SJCRH30 (cell line): ENCODE data around the gene CYP2J2. TPM values are rescaled to one million over a fixed set of nuclear protein-coding genes. Genes with fewer than 3 reads are reported as not detected.
"Not testable (repeated sequence)": the region's sequence is repeated elsewhere in the genome, so short reads cannot be mapped to it uniquely, and the experiment has no call there.

Experiments
- DNase-seq, 2 experiments: peaks; one replicate each; pipeline ENCODE4 v3.0.0-alpha.2; 2015 to 2020
- H3K27ac ChIP-seq: fragments of 250-450 bp; sonication (Bioruptor Pico); 2 replicates; pipeline ENCODE4 v1.5.1; 2020; ENCODE audit warnings: mild to moderate bottlenecking, moderate library complexity
- H3K27me3 ChIP-seq: fragments of 250-450 bp; sonication (Bioruptor Pico); 2 replicates; pipeline ENCODE4 v1.5.1; 2020; ENCODE audit warnings: mild to moderate bottlenecking, moderate library complexity
- H3K36me3 ChIP-seq: fragments of 250-450 bp; sonication (Bioruptor Pico); 2 replicates; pipeline ENCODE4 v1.5.1; 2020; ENCODE audit warnings: mild to moderate bottlenecking, moderate library complexity
- H3K4me1 ChIP-seq: fragments of 250-450 bp; sonication (Bioruptor Pico); 2 replicates; pipeline ENCODE4 v1.5.1; 2020; ENCODE audit warnings: mild to moderate bottlenecking, moderate library complexity
- H3K4me3 ChIP-seq: fragments of 250-450 bp; sonication (Bioruptor Pico); 2 replicates; pipeline ENCODE4 v1.5.1; 2020; ENCODE audit warnings: mild to moderate bottlenecking, moderate library complexity
- H3K9me3 ChIP-seq: fragments of 250-450 bp; sonication (Bioruptor Pico); replicated peaks from 2 replicates; pipeline ENCODE4 v1.5.1; 2020; ENCODE audit warnings: mild to moderate bottlenecking, moderate library complexity
- total RNA-seq: library from RNA; depleted of rRNA; stranded (reverse); fragments of >200 nt; shearing (Covaris generic); gene quantifications from 2 replicates; pipeline ENCODE4 v1.2.3, GENCODE V29; 2014; rRNA removed

CYP2J2 gene
- total RNA-seq, 1 experiment from 2014 or later, result 2.6 TPM

GRCh38 chr1:59857679-59858354 lies 68.8 kb downstream of the CYP2J2 start:
- DNase-seq, result no peak
- no peak overlapping the region for H3K4me3 ChIP-seq
- peaks cover 15% of the 10 kb centered on the region for H3K9me3 ChIP-seq
- no peak overlapping the region for H3K27ac ChIP-seq
- no peaks in the 10 kb centered on the region for H3K36me3 ChIP-seq
- H3K4me1 ChIP-seq, result no peaks in the 10 kb centered on the region
- H3K27me3 ChIP-seq, result no peaks in the 10 kb centered on the region

GRCh38 chr1:59856725-59857338 lies 69.7 kb downstream of the CYP2J2 start:
- H3K4me3 ChIP-seq, result no peak overlapping the region
- no peaks in the 10 kb centered on the region for H3K27me3 ChIP-seq
- H3K4me1 ChIP-seq, result no peaks in the 10 kb centered on the region
- H3K27ac ChIP-seq, result no peak overlapping the region
- H3K9me3 ChIP-seq, result peaks cover 17% of the 10 kb centered on the region
- peak in 1 of 2 experiments; percentile 5 for DNase-seq
- no peaks in the 10 kb centered on the region for H3K36me3 ChIP-seq

GRCh38 chr1:59855297-59855696 lies 71.3 kb downstream of the CYP2J2 start:
- not testable (repeated sequence) for H3K4me3 ChIP-seq, H3K4me1 ChIP-seq, H3K27me3 ChIP-seq, H3K27ac ChIP-seq, DNase-seq, H3K36me3 ChIP-seq
- peaks cover 17% of the 10 kb centered on the region for H3K9me3 ChIP-seq

- H3K4me3 ChIP-seq, result no peak overlapping the region
- H3K27me3 ChIP-seq, result no peaks in the 10 kb centered on the region
- DNase-seq, result no peak
- H3K27ac ChIP-seq, result no peak overlapping the region
- H3K9me3 ChIP-seq, result peaks cover 13% of the 10 kb centered on the region
- H3K4me1 ChIP-seq, result no peaks in the 10 kb centered on the region
- H3K36me3 ChIP-seq, result no peaks in the 10 kb centered on the region
Measured at GRCh38 chr1:59852117-59852516, 74.5 kb downstream of the CYP2J2 start.

- Histone ChIP-seq H3K4me1 (peaks cover 11% of the 10 kb centered on the region), H3K27me3 (no peaks in the 10 kb centered on the region), H3K4me3 (no peak overlapping the region), H3K36me3 (no peaks in the 10 kb centered on the region), H3K9me3 (no peaks in the 10 kb centered on the region), H3K27ac (no peak overlapping the region)
- no peak for DNase-seq
Measured at GRCh38 chr1:59846895-59847282, 79.7 kb downstream of the CYP2J2 start.

GRCh38 chr1:59846209-59846894 lies 80.2 kb downstream of the CYP2J2 start:
- Histone ChIP-seq H3K27ac (no peak overlapping the region), H3K4me3 (no peak overlapping the region), H3K4me1 (peaks cover 11% of the 10 kb centered on the region), H3K9me3 (no peaks in the 10 kb centered on the region), H3K36me3 (no peaks in the 10 kb centered on the region), H3K27me3 (no peaks in the 10 kb centered on the region)
- DNase-seq, result no peak

GRCh38 chr1:59845091-59845490 lies 81.5 kb downstream of the CYP2J2 start:
- Histone ChIP-seq H3K9me3 (no peaks in the 10 kb centered on the region), H3K36me3 (no peaks in the 10 kb centered on the region), H3K4me1 (peaks cover 11% of the 10 kb centered on the region), H3K27ac (no peak overlapping the region), H3K27me3 (no peaks in the 10 kb centered on the region), H3K4me3 (no peak overlapping the region)
- DNase-seq, result peak; percentile 63 to 88

Other genes with a start within 250 kb of the CYP2J2 start
- 0.03 and 0.20 TPM in 2 replicates for gene HOOK1, start 111.8 kb downstream of the CYP2J2 start, total RNA-seq
- not detected in 2 replicates for gene C1orf87, start 147.0 kb upstream of the CYP2J2 start, total RNA-seq